HCT116 (cell line): Measurements from ENCODE around the gene SPG21.

Experiments used
- EZH2phosphoT487 ChIP-seq: fragments of 200-600 bp; IDR thresholded peaks from 2 replicates; pipeline ENCODE4 v1.6.1; 2018; ENCODE audit warnings: antibody characterized with exemption, borderline replicate concordance
- JUND ChIP-seq: IDR thresholded peaks from 2 replicates; pipeline ENCODE4 v1.6.1; 2012
- POLR2A ChIP-seq: IDR thresholded peaks from 2 replicates; pipeline ENCODE4 v1.7.0; 2011; ENCODE audit warnings: borderline replicate concordance; ENCODE audit not compliant: insufficient read depth, insufficient read length; ENCODE audit errors: extremely low read depth
- POLR2AphosphoS5 ChIP-seq: IDR thresholded peaks from 2 replicates; pipeline ENCODE4 v1.6.1; 2011; ENCODE audit warnings: mild to moderate bottlenecking, low read depth, low read length, moderate library complexity
- SRF ChIP-seq: IDR thresholded peaks from 2 replicates; pipeline ENCODE4 v1.6.1; 2012; ENCODE audit warnings: low read depth
- TCF7L2 ChIP-seq: IDR thresholded peaks from 2 replicates; pipeline ENCODE4 v1.7.0; 2011; ENCODE audit warnings: borderline replicate concordance, inconsistent platforms; ENCODE audit not compliant: insufficient read depth, insufficient read length; ENCODE audit errors: extremely low read depth
- ZNF274 ChIP-seq: fragments of 200-500 bp; sonication (Bioruptor generic); IDR thresholded peaks from 2 replicates; pipeline ENCODE4 v1.6.1; 2014; ENCODE audit warnings: mild to moderate bottlenecking, low read depth, low read length, inconsistent platforms
- TF ChIP-seq, protein P1 (sequence below), 3 experiments: fragments of 200-600 bp in 1 of 3; sonication (generic) in 1 of 3; IDR thresholded peaks in 2 of 3; conservative IDR thresholded peaks in 1 of 3; 2 replicates each; pipeline ENCODE4 v1.5.1; 2012 to 2017; ENCODE audit warnings: low read depth in 2 of 3, low read length in 2 of 3, antibody characterized with exemption in 1 of 3, borderline replicate concordance in 1 of 3, control low read depth in 1 of 3, mild to moderate bottlenecking in 1 of 3, mixed read lengths in 1 of 3, mixed run types in 1 of 3, moderate library complexity in 1 of 3; ENCODE audit not compliant: insufficient read depth in 1 of 3
- TF ChIP-seq, protein P2 (sequence below): IDR thresholded peaks from 2 replicates; pipeline ENCODE4 v1.6.1; 2012; ENCODE audit warnings: low read depth
- TF ChIP-seq, protein P3 (sequence below): IDR thresholded peaks from 2 replicates; pipeline ENCODE4 v1.6.1; 2012

DNA sequence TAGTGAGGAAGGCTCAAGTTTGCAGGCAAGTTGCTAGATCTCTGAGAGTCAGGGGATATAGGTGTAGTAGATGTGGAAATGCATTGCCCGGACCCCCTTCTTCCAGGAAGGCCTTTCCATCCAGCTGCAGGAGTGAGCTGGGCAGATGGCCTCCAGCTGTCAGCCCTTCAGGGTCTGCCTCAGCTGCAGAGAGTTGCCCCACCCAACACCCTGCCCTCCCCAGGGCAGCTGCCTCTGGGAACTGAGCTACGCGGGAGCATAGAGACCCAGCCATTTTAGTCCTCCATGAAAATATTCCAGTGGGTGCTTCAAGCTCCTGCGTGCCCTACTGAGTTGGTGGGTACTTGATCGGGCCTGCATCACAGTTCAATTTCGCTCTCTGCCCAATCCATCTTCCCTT is 29.6 kb downstream of the SPG21 start:
- TF ChIP-seq POLR2A (no peak), JUND (no peak), POLR2AphosphoS5 (no peak), TCF7L2 (no peak), ZNF274 (no peak), SRF (no peak), EZH2phosphoT487 (no peak)
- TF ChIP-seq, protein P1, sequence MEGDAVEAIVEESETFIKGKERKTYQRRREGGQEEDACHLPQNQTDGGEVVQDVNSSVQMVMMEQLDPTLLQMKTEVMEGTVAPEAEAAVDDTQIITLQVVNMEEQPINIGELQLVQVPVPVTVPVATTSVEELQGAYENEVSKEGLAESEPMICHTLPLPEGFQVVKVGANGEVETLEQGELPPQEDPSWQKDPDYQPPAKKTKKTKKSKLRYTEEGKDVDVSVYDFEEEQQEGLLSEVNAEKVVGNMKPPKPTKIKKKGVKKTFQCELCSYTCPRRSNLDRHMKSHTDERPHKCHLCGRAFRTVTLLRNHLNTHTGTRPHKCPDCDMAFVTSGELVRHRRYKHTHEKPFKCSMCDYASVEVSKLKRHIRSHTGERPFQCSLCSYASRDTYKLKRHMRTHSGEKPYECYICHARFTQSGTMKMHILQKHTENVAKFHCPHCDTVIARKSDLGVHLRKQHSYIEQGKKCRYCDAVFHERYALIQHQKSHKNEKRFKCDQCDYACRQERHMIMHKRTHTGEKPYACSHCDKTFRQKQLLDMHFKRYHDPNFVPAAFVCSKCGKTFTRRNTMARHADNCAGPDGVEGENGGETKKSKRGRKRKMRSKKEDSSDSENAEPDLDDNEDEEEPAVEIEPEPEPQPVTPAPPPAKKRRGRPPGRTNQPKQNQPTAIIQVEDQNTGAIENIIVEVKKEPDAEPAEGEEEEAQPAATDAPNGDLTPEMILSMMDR (IDR thresholded peaks at IDR 0.05 in 2 of 3, conservative IDR thresholded peaks at IDR 0.05 in 1 of 3; ENCODE audit: borderline replicate concordance in 1 of 3, insufficient read depth in 1 of 3, low read depth in 2 of 3, low read length in 2 of 3) = no peak
- TF ChIP-seq, protein P2, sequence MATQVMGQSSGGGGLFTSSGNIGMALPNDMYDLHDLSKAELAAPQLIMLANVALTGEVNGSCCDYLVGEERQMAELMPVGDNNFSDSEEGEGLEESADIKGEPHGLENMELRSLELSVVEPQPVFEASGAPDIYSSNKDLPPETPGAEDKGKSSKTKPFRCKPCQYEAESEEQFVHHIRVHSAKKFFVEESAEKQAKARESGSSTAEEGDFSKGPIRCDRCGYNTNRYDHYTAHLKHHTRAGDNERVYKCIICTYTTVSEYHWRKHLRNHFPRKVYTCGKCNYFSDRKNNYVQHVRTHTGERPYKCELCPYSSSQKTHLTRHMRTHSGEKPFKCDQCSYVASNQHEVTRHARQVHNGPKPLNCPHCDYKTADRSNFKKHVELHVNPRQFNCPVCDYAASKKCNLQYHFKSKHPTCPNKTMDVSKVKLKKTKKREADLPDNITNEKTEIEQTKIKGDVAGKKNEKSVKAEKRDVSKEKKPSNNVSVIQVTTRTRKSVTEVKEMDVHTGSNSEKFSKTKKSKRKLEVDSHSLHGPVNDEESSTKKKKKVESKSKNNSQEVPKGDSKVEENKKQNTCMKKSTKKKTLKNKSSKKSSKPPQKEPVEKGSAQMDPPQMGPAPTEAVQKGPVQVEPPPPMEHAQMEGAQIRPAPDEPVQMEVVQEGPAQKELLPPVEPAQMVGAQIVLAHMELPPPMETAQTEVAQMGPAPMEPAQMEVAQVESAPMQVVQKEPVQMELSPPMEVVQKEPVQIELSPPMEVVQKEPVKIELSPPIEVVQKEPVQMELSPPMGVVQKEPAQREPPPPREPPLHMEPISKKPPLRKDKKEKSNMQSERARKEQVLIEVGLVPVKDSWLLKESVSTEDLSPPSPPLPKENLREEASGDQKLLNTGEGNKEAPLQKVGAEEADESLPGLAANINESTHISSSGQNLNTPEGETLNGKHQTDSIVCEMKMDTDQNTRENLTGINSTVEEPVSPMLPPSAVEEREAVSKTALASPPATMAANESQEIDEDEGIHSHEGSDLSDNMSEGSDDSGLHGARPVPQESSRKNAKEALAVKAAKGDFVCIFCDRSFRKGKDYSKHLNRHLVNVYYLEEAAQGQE = no peak
- TF ChIP-seq, protein P3, sequence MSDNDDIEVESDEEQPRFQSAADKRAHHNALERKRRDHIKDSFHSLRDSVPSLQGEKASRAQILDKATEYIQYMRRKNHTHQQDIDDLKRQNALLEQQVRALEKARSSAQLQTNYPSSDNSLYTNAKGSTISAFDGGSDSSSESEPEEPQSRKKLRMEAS = no peak
